ENCODE measurements around the gene PALM3. TPM values are rescaled to one million over a fixed set of nuclear protein-coding genes. Genes with fewer than 3 reads are reported as not detected.
A peak's percentile ranks its signal among the peaks of the same experiment; 100 is the strongest.

Gene PALM3
- total RNA-seq, 1 donor from 2014 or later, result 0.98 TPM

GRCh38 chr19:14059093-14059480 is 2.8 kb downstream of the PALM3 start:
- H3K36me3 ChIP-seq, result no peaks in the 10 kb centered on the region
- no peak for DNase-seq (ENCODE audit: extremely low spot score in 2 of 2)
- no peaks in the 10 kb centered on the region for H3K9me3 ChIP-seq
- intact Hi-C loops (cut with DNase I), result no loop called here
- no peak overlapping the region for H3K4me3 ChIP-seq
- peaks cover 12% of the 10 kb centered on the region for H3K4me1 ChIP-seq
- no peaks in the 10 kb centered on the region for H3K27me3 ChIP-seq
- TF ChIP-seq POLR2A (IDR thresholded peaks at IDR 0.05), result no peak
- TF ChIP-seq POLR2AphosphoS5 (IDR thresholded peaks at IDR 0.05; ENCODE audit: insufficient read depth in 1 of 2, low read depth in 1 of 2), result no peak
- peak in 1 of 3 experiments; percentile 20 for TF ChIP-seq CTCF (IDR thresholded peaks at IDR 0.05)
- H3K27ac ChIP-seq, result no peak overlapping the region

- no peak for TF ChIP-seq POLR2AphosphoS5 (IDR thresholded peaks at IDR 0.05; ENCODE audit: insufficient read depth in 1 of 2, low read depth in 1 of 2)
- TF ChIP-seq CTCF (IDR thresholded peaks at IDR 0.05), result no peak
- no peak for TF ChIP-seq POLR2A (IDR thresholded peaks at IDR 0.05)
- intact Hi-C loops (cut with DNase I), result no loop called here
These were observed 3.4 kb downstream of the PALM3 start for GRCh38 chr19:14058182-14059092.

GRCh38 chr19:14056741-14057356 is 5.0 kb downstream of the PALM3 start:
- peaks cover 12% of the 10 kb centered on the region for H3K4me1 ChIP-seq
- H3K4me3 ChIP-seq, result peak overlapping the region; percentile 50 to 59
- no peak for TF ChIP-seq POLR2AphosphoS5 (IDR thresholded peaks at IDR 0.05; ENCODE audit: insufficient read depth in 1 of 2, low read depth in 1 of 2)
- TF ChIP-seq POLR2A (IDR thresholded peaks at IDR 0.05), result no peak
- TF ChIP-seq CTCF (IDR thresholded peaks at IDR 0.05), result no peak
- no peaks in the 10 kb centered on the region for H3K9me3 ChIP-seq
- peak overlapping the region; percentile 55 for H3K27ac ChIP-seq
- H3K27me3 ChIP-seq, result no peaks in the 10 kb centered on the region
- intact Hi-C loops (cut with DNase I), result no loop called here
- no peaks in the 10 kb centered on the region for H3K36me3 ChIP-seq
- no peak for DNase-seq (ENCODE audit: extremely low spot score in 2 of 2)

More at GRCh38 chr19:14058182-14059092, 3.4 kb downstream of the PALM3 start:
- H3K27me3 ChIP-seq, result no peaks in the 10 kb centered on the region
- peak overlapping the region; percentile 50 to 59 for H3K4me3 ChIP-seq
- DNase-seq (ENCODE audit: extremely low spot score in 2 of 2), result no peak
- H3K9me3 ChIP-seq, result no peaks in the 10 kb centered on the region
- H3K4me1 ChIP-seq, result peaks cover 12% of the 10 kb centered on the region
- no peaks in the 10 kb centered on the region for H3K36me3 ChIP-seq
- no peak overlapping the region for H3K27ac ChIP-seq

GRCh38 chr19:14056069-14056666 is 5.7 kb downstream of the PALM3 start:
- Histone ChIP-seq H3K36me3 (no peaks in the 10 kb centered on the region), H3K4me1 (peaks cover 12% of the 10 kb centered on the region), H3K27ac (no peak overlapping the region), H3K4me3 (no peak overlapping the region), H3K27me3 (no peaks in the 10 kb centered on the region), H3K9me3 (no peaks in the 10 kb centered on the region)
- DNase-seq (ENCODE audit: extremely low spot score in 2 of 2), result no peak
- intact Hi-C loops (cut with DNase I), result no loop called here
- TF ChIP-seq POLR2AphosphoS5 (IDR thresholded peaks at IDR 0.05; ENCODE audit: insufficient read depth in 1 of 2, low read depth in 1 of 2), result no peak
- TF ChIP-seq CTCF (IDR thresholded peaks at IDR 0.05), result no peak
- no peak for TF ChIP-seq POLR2A (IDR thresholded peaks at IDR 0.05)

All from vagina (tissue), 2 donors.